Mesenchymal stem cell (in vitro differentiated cells and primary cell): Measurements from ENCODE around the gene ASCL5.

Experiments used
- DNase-seq: peaks from one replicate; pipeline ENCODE4 v3.0.0-alpha.2; 2013
- H2AFZ ChIP-seq: one replicate; pipeline ENCODE4 v1.6.1; 2013; ENCODE audit warnings: low read depth, mild to moderate bottlenecking, control low read depth, inconsistent platforms, low read length, moderate library complexity
- H2AK5ac ChIP-seq: 2 replicates; pipeline ENCODE4 v1.6.1; 2013; ENCODE audit warnings: low read length, moderate library complexity, mild to moderate bottlenecking, inconsistent platforms; ENCODE audit not compliant: severe bottlenecking
- H2BK120ac ChIP-seq: one replicate; pipeline ENCODE4 v1.6.1; 2013; ENCODE audit warnings: low read depth, mild to moderate bottlenecking, inconsistent platforms, low read length, moderate library complexity
- H2BK12ac ChIP-seq, 2 experiments: one replicate each; pipeline ENCODE4 v1.6.1; 2013; ENCODE audit warnings: inconsistent platforms in 2 of 2, low read length in 2 of 2, mild to moderate bottlenecking in 2 of 2, moderate library complexity in 2 of 2, control low read depth in 1 of 2
- H2BK15ac ChIP-seq: one replicate; pipeline ENCODE4 v1.6.1; 2013; ENCODE audit warnings: mild to moderate bottlenecking, low read depth, inconsistent platforms; ENCODE audit not compliant: poor library complexity, severe bottlenecking
- H2BK5ac ChIP-seq: 2 replicates; pipeline ENCODE4 v1.6.1; 2013; ENCODE audit warnings: low read depth, mild to moderate bottlenecking, low read length, control low read depth, inconsistent platforms; ENCODE audit not compliant: poor library complexity, severe bottlenecking
- H3K14ac ChIP-seq, 2 experiments: one replicate each; pipeline ENCODE4 v1.6.1; 2013; ENCODE audit warnings: inconsistent platforms in 2 of 2, low read length in 2 of 2, control low read depth in 1 of 2, mild to moderate bottlenecking in 1 of 2, moderate library complexity in 1 of 2
- H3K18ac ChIP-seq, 2 experiments: one replicate each; pipeline ENCODE4 v1.6.1; 2013; ENCODE audit warnings: inconsistent platforms in 2 of 2, low read length in 2 of 2, control low read depth in 1 of 2, low read depth in 1 of 2, mild to moderate bottlenecking in 1 of 2
- H3K23ac ChIP-seq, 2 experiments: one replicate each; pipeline ENCODE4 v1.6.1; 2013; ENCODE audit warnings: inconsistent platforms in 2 of 2, low read length in 2 of 2, mild to moderate bottlenecking in 2 of 2, moderate library complexity in 2 of 2, control low read depth in 1 of 2
- H3K27ac ChIP-seq: 2 replicates; pipeline ENCODE4 v1.5.1; 2013; ENCODE audit warnings: mild to moderate bottlenecking, moderate library complexity, low read length, control low read depth, inconsistent platforms; ENCODE audit not compliant: poor library complexity, severe bottlenecking
- H3K27me3 ChIP-seq, 2 experiments: 2 replicates each; pipeline versions ENCODE4 v1.6.1 to v1.7.0; 2013; ENCODE audit warnings: low read length in 2 of 2, mild to moderate bottlenecking in 2 of 2, moderate library complexity in 2 of 2, control low read depth in 1 of 2, inconsistent platforms in 1 of 2; ENCODE audit not compliant: control insufficient read depth in 1 of 2, insufficient read depth in 1 of 2
- H3K36me3 ChIP-seq, 2 experiments: 2 replicates each; pipeline versions ENCODE4 v1.6.1 to v1.7.0; 2013; ENCODE audit warnings: low read length in 2 of 2, control low read depth in 1 of 2, inconsistent platforms in 1 of 2, low read depth in 1 of 2, mild to moderate bottlenecking in 1 of 2; ENCODE audit not compliant: insufficient read depth in 2 of 2, control insufficient read depth in 1 of 2
- H3K4ac ChIP-seq, 2 experiments: one replicate each; pipeline ENCODE4 v1.6.1; 2013; ENCODE audit warnings: inconsistent platforms in 2 of 2, low read length in 2 of 2, mild to moderate bottlenecking in 2 of 2, moderate library complexity in 2 of 2, control low read depth in 1 of 2, low read depth in 1 of 2
- H3K4me1 ChIP-seq: 2 replicates; pipeline ENCODE4 v1.6.1; 2013; ENCODE audit warnings: low read depth, low read length, control low read depth; ENCODE audit not compliant: control insufficient read depth, insufficient read depth
- H3K4me2 ChIP-seq: 2 replicates; pipeline ENCODE4 v1.6.1; 2013; ENCODE audit warnings: low read length, mild to moderate bottlenecking, inconsistent platforms; ENCODE audit not compliant: poor library complexity, severe bottlenecking
- H3K4me3 ChIP-seq, 2 experiments: 2 replicates each; pipeline versions ENCODE4 v1.5.1 to v1.7.0; 2013; ENCODE audit warnings: low read length in 2 of 2, mild to moderate bottlenecking in 2 of 2, control low read depth in 1 of 2, low read depth in 1 of 2; ENCODE audit not compliant: insufficient read depth in 1 of 2
- H3K79me1 ChIP-seq: replicated peaks from 2 replicates; pipeline ENCODE4 v1.6.1; 2013; ENCODE audit warnings: mild to moderate bottlenecking, control low read depth, low read length, inconsistent platforms; ENCODE audit not compliant: poor library complexity, severe bottlenecking
- H3K9ac ChIP-seq: 2 replicates; pipeline ENCODE4 v1.7.0; 2013; ENCODE audit warnings: mild to moderate bottlenecking, low read length, moderate library complexity
- H3K9me3 ChIP-seq: 2 replicates; pipeline ENCODE4 v1.7.0; 2013; ENCODE audit warnings: mild to moderate bottlenecking, low read length; ENCODE audit not compliant: control insufficient read depth
- H4K8ac ChIP-seq: one replicate; pipeline ENCODE4 v1.6.1; 2013; ENCODE audit warnings: inconsistent platforms, mild to moderate bottlenecking, low read length, moderate library complexity
- H4K91ac ChIP-seq: one replicate; pipeline ENCODE4 v1.6.1; 2013; ENCODE audit warnings: mild to moderate bottlenecking, low read length, inconsistent platforms
- WGBS: methylation state at CpG from one replicate; pipeline ENCODE4 v1.1.7; 2013; ENCODE audit warnings: mixed read lengths; 5-methylcytosine and 5-hydroxymethylcytosine counted together

Gene ASCL5

DNA sequence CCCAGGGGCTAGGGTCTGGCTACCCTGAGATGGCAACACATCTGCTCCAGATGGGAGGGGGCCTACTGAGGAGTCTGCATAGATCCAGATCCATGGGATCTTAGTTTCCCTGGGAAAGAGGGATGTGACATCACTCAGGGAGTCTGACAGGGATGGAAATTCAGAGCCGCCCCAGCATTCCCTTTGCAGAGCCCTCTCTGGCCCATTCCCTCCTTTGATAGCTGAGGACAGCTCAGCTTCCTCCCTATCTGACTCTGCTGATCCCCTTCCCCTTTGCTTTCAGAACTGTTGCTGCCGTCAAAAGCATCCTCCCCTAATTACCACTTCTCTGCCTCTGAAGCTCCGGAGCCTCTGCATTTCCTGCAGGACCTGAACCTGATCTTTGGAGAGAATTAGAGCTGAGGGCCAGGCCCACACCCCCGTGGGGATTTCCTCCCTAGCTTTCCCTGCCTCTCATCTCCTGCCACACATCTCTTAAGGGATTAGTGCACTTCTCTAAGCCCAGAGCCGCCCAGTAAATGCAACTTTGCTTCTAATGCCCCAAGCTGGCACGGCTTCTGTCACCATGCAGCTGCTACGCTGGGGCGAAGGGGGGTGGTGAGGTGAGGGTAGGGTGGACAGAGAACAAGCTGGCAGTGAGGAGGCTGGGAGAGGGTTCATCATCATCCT is 9.5 kb upstream of the ASCL5 start:
- Histone ChIP-seq H3K4me1 (peaks cover 14% of the 10 kb centered on the region), H3K79me1 (peaks cover 10% of the 10 kb centered on the region), H3K4me3 (no peak overlapping the region), H3K27me3 (no peaks in the 10 kb centered on the region), H3K18ac (no peak overlapping the region), H3K4me2 (no peak overlapping the region), H3K9me3 (no peaks in the 10 kb centered on the region), H2BK15ac (no peak overlapping the region), H3K23ac (peak overlapping the region in 1 of 2 experiments; percentile 42), H3K36me3 (peaks cover 55 to 67% of the 10 kb centered on the region in 2 experiments), H3K4ac (no peak overlapping the region), H2AFZ (no peak overlapping the region), H2AK5ac (no peak overlapping the region), H4K91ac (no peak overlapping the region), H4K8ac (no peak overlapping the region), H2BK12ac (no peak overlapping the region), H2BK5ac (no peak overlapping the region), H3K9ac (peak overlapping the region; percentile 47), H3K27ac (no peak overlapping the region), H3K14ac (peak overlapping the region in 1 of 2 experiments; percentile 6), H2BK120ac (no peak overlapping the region)
- DNase-seq, result no peak
- 83% methylated on average over 8 of the region's 8 CpGs for WGBS

DNA sequence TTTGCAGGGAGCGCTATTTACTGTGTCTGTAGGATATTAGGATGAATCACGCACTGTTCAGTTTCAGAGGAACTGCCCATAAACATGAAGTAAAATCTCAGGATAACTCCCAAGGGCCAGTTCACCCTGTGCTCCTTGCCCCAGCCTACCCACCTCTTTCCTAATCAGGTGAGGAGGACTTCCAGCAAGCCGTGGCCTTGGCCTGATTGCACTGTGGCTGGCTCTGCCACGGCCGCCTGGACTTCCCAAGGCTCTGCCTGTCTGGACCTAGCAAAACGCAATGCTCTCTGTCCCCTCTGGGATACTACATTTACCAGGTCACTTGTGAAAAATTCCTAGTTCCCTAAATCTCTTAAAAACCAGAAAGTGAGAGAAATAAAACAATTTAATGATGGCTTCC is 7.4 kb upstream of the ASCL5 start:
- Histone ChIP-seq H3K79me1 (peaks cover 5% of the 10 kb centered on the region), H3K9me3 (no peaks in the 10 kb centered on the region), H2AFZ (no peak overlapping the region), H4K91ac (no peak overlapping the region), H3K9ac (no peak overlapping the region), H3K4me3 (no peak overlapping the region), H2AK5ac (no peak overlapping the region), H2BK15ac (no peak overlapping the region), H3K4me2 (no peak overlapping the region), H2BK120ac (no peak overlapping the region), H3K14ac (no peak overlapping the region), H2BK5ac (no peak overlapping the region), H2BK12ac (no peak overlapping the region), H3K4me1 (peaks cover 14% of the 10 kb centered on the region), H3K27me3 (no peaks in the 10 kb centered on the region), H3K36me3 (peaks cover 34 to 50% of the 10 kb centered on the region in 2 experiments), H3K27ac (no peak overlapping the region), H3K23ac (no peak overlapping the region), H3K18ac (no peak overlapping the region), H4K8ac (no peak overlapping the region), H3K4ac (no peak overlapping the region)
- over 99% methylated on average over 5 of the region's 6 CpGs for WGBS
- no peak for DNase-seq

DNA sequence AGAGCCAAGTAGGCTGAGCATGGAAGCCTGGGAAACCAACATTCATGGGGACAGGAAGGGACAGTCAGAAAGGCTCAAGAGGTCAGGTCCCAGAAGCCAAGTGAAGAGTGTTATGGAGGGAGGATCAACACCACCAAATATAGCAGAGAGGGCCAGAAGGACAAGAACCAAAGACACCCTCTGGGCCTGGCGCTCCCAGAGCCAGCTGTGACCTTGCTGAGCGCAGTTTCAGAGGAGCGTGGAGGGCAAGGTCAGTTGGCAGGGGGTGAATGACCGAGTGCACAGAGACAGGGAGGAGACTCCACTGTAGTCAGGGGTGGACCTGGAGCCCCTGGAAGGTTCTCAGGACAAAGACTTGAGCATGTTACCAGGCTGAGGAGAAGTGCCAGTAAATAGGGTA is 4.4 kb upstream of the ASCL5 start:
- peaks cover 0 to under 1% of the 10 kb centered on the region in 2 experiments for H3K27me3 ChIP-seq
- H3K4me2 ChIP-seq, result no peak overlapping the region
- peaks cover 22 to 32% of the 10 kb centered on the region in 2 experiments for H3K36me3 ChIP-seq
- no peak overlapping the region for H2AFZ ChIP-seq
- WGBS, result 94% methylated on average over 4 of the region's 4 CpGs
- H4K91ac ChIP-seq, result no peak overlapping the region
- no peak overlapping the region for H3K4ac ChIP-seq
- no peak overlapping the region for H3K4me3 ChIP-seq
- H2BK15ac ChIP-seq, result no peak overlapping the region
- H3K23ac ChIP-seq, result no peak overlapping the region
- H4K8ac ChIP-seq, result no peak overlapping the region
- no peaks in the 10 kb centered on the region for H3K9me3 ChIP-seq
- H2AK5ac ChIP-seq, result no peak overlapping the region
- peaks cover 19% of the 10 kb centered on the region for H3K4me1 ChIP-seq
- no peak overlapping the region for H2BK5ac ChIP-seq
- H3K9ac ChIP-seq, result no peak overlapping the region
- H2BK120ac ChIP-seq, result no peak overlapping the region
- no peak overlapping the region for H3K18ac ChIP-seq
- no peak for DNase-seq
- H3K14ac ChIP-seq, result no peak overlapping the region
- no peaks in the 10 kb centered on the region for H3K79me1 ChIP-seq
- no peak overlapping the region for H3K27ac ChIP-seq
- H2BK12ac ChIP-seq, result no peak overlapping the region

DNA sequence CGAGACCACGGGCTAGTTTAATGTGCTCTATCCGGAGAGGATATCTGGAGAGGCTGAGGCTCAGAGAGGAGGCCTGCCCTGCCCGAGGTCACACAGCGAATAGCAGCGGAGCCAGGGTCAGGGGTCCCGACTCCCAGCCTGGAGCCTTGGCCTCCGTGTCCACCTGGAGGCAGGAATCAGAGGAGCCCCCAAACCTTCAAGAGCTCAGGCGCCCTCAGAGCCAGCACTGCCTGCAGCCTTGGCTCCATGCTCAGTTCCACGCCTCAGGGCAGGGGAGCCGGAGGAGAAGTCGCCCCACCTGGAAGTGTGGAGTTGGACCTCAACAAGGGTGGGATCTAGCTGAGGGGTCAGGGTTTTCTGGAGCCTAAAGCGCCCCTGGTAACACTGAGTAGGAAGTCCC is 2.0 kb upstream of the ASCL5 start:
- H2BK5ac ChIP-seq, result no peak overlapping the region
- H3K4me3 ChIP-seq, result no peak overlapping the region
- H2BK120ac ChIP-seq, result no peak overlapping the region
- H2BK15ac ChIP-seq, result no peak overlapping the region
- no peaks in the 10 kb centered on the region for H3K9me3 ChIP-seq
- H4K91ac ChIP-seq, result no peak overlapping the region
- H3K18ac ChIP-seq, result no peak overlapping the region
- no peak overlapping the region for H3K14ac ChIP-seq
- 97% methylated on average over 12 of the region's 13 CpGs for WGBS
- peaks cover 20% of the 10 kb centered on the region for H3K4me1 ChIP-seq
- peaks cover 0 to 25% of the 10 kb centered on the region in 2 experiments for H3K27me3 ChIP-seq
- H4K8ac ChIP-seq, result no peak overlapping the region
- no peak overlapping the region for H2AFZ ChIP-seq
- H2AK5ac ChIP-seq, result no peak overlapping the region
- H3K4me2 ChIP-seq, result no peak overlapping the region
- H3K9ac ChIP-seq, result no peak overlapping the region
- no peak overlapping the region for H2BK12ac ChIP-seq
- no peak for DNase-seq
- H3K36me3 ChIP-seq, result peaks cover under 1 to 8% of the 10 kb centered on the region in 2 experiments
- H3K27ac ChIP-seq, result no peak overlapping the region
- H3K79me1 ChIP-seq, result no peaks in the 10 kb centered on the region
- H3K4ac ChIP-seq, result no peak overlapping the region
- no peak overlapping the region for H3K23ac ChIP-seq
